H7 (cell line): ENCODE data around the gene SYT1. TPM values are rescaled to one million over a fixed set of nuclear protein-coding genes. Genes with fewer than 3 reads are reported as not detected.

Source experiments
- DNase-seq: peaks from one replicate; pipeline ENCODE4 v3.0.0; 2012
- H3K27me3 ChIP-seq: 2 replicates; pipeline ENCODE4 v1.6.0; 2011; ENCODE audit warnings: mild to moderate bottlenecking, low read length; ENCODE audit not compliant: control insufficient read depth, insufficient read depth
- H3K36me3 ChIP-seq: replicated peaks from 2 replicates; pipeline ENCODE4 v1.5.1; 2011; ENCODE audit warnings: low read length; ENCODE audit not compliant: control insufficient read depth, insufficient read depth
- H3K4me3 ChIP-seq: 2 replicates; pipeline ENCODE4 v1.5.1; 2011; ENCODE audit warnings: low read depth, mild to moderate bottlenecking, control low read depth, low read length, moderate library complexity; ENCODE audit not compliant: insufficient read depth
- total RNA-seq: library from RNA; depleted of rRNA; stranded (reverse); fragments of >200 nt; shearing (Covaris generic); gene quantifications from 2 replicates; pipeline ENCODE4 v1.2.3, GENCODE V29; 2014

The SYT1 gene
- total RNA-seq, 1 experiment from 2014 or later: 11.7 TPM

GRCh38 chr12:79393842-79394241 is 529.3 kb downstream of the SYT1 start:
- H3K27me3 ChIP-seq: no peaks in the 10 kb centered on the region
- H3K4me3 ChIP-seq: no peak overlapping the region
- H3K36me3 ChIP-seq: no peaks in the 10 kb centered on the region
- DNase-seq: no peak

DNA sequence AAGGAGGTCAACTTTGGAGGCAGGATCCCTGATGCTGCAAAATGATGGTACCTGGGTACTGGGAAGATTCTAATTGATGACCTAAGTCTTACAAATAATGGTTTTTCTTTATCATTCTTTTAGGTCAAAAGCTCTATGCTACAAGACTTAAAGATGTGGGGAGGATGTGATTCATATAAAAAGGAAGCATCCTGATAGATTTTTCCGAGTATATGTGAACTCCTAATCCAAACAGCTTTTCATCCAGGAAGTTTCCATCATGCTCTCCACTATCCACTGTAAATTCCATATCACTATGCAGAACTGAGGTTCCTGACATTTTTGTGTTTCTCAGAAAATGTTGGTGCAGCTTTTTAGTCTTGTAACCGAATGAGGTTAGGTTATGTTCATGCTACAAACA is 533.0 kb downstream of the SYT1 start:
- H3K4me3 ChIP-seq: no peak overlapping the region
- no peaks in the 10 kb centered on the region for H3K27me3 ChIP-seq
- no peaks in the 10 kb centered on the region for H3K36me3 ChIP-seq
- DNase-seq: no peak

DNA sequence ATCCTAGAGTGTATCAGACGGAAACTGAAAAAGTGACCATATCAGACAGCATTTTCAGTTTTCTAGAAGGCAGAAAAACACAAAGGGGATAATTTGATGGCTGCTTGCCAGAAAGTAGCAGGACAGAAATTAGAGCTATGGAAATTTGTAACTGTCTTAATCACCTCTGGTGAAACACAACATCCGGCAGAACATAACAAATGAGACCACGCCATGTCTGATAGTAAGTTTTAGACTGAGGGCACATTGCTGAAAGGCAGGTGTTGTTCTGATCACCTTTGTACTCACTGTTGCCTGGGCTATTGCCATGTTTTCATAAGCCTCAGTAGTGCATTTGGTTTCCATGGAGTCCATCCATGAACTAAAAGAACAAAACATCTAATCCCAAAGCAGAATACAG is 535.9 kb downstream of the SYT1 start:
- DNase-seq: no peak
- no peaks in the 10 kb centered on the region for H3K27me3 ChIP-seq
- H3K4me3 ChIP-seq: no peak overlapping the region
- H3K36me3 ChIP-seq: no peaks in the 10 kb centered on the region

DNA sequence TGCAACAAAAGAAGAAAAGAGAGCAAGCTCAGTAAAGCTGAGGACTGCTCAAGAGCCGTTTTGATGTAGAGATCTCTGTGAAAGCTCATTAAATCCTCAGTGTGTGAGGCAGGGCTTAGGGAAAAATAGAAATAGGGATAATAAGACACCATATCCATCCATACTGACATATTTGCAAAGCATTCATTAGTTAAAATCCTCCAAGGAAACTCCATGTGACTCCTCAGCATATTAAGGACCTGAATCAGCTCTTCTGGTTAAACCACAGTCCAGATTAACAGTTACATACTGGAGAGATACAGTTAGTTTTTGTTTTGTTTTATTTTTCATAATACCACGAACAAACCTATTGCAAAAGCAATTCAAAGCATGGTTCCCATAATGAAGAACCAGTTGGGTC is 538.0 kb downstream of the SYT1 start:
- no peak for DNase-seq
- Histone ChIP-seq H3K27me3 (no peaks in the 10 kb centered on the region), H3K4me3 (no peak overlapping the region), H3K36me3 (no peaks in the 10 kb centered on the region)

- H3K27me3 ChIP-seq: no peaks in the 10 kb centered on the region
- no peak overlapping the region for H3K4me3 ChIP-seq
- DNase-seq: no peak
- H3K36me3 ChIP-seq: no peaks in the 10 kb centered on the region
These were observed 542.4 kb downstream of the SYT1 start for GRCh38 chr12:79406993-79407392.

DNA sequence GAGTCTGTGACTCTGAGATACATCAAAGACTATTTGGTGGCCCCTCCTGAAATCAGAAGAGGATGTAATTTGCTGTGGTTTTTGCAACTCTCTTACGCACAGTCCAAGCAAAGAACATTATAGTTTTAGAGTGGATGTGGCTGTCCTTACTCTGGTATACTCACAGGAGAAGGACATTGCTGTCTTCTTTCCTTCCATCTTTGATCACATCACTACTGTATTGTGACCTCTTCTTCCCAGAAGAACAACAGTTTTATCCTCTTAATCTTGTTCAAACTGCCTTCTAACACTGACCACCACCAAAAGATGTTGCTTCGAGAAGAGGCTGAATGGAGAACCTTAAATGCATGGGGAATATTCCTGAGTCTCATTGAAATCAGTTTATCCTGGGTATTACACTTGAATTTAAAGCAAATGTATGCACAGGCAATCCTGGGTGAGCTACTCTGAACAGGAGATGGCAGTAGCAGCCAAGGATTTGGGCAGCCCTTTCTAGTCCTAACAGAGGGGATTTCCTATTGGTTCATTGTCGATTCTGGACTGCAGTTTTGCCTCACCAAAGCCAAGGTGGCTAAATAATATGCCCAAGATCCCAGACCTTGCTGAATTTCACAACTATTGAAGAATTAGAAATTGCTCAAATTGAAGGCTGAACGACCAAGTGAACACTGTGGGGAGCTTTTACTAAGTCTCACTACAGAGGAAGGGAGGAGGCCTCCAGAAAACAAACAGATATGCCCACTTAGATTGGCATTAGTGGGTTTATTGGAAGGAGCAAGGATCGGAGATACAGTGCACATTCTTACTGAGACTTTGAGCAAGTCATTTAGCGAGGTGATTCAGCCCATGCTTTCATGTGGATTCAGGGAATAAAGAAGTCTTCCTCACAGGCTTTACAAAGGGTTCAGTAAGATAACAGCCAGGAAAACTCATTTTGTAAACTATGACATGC is 543.4 kb downstream of the SYT1 start:
- Histone ChIP-seq H3K27me3 (no peaks in the 10 kb centered on the region), H3K36me3 (no peaks in the 10 kb centered on the region), H3K4me3 (no peak overlapping the region)
- peak; percentile 21 for DNase-seq

DNA sequence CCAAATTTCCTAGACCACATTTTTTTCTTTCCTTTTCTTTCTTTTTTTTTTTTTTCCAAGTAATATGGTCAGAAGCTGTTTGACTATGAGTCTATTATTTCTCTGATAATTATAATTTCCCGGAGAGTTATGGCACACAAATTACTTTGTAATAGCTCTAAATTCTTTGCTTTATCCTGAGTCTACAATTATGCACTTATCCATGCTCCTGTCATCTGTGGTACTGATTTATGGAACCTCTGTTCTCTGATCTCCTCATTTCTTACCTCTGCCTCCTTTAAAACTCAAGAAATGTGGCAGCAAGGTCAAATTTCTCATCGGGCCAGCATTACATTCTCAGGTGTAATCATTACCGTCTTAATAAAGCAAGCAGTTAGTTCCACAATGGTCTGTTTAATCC is 544.1 kb downstream of the SYT1 start:
- Histone ChIP-seq H3K36me3 (no peaks in the 10 kb centered on the region), H3K27me3 (no peaks in the 10 kb centered on the region), H3K4me3 (no peak overlapping the region)
- DNase-seq: no peak

DNA sequence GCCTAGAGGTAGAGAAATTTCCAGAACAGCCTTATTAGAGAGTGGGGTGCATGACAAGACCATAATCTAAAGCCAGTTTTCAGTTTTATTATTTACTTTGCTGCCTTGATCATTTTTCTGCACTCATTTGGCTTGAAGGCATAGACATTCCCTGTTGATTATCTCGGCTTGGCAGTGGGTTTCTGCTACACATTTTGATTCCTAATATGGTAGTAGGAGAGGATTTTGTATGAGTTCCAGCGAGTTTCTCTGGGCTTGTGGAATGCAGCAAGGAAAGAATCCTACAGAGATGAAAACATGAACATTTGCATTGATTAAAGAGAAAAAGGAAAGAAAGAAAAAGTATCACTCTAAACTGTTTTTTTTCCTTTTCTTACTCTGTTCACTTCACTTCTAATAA is 545.0 kb downstream of the SYT1 start:
- Histone ChIP-seq H3K4me3 (no peak overlapping the region), H3K36me3 (no peaks in the 10 kb centered on the region), H3K27me3 (no peaks in the 10 kb centered on the region)
- no peak for DNase-seq

DNA sequence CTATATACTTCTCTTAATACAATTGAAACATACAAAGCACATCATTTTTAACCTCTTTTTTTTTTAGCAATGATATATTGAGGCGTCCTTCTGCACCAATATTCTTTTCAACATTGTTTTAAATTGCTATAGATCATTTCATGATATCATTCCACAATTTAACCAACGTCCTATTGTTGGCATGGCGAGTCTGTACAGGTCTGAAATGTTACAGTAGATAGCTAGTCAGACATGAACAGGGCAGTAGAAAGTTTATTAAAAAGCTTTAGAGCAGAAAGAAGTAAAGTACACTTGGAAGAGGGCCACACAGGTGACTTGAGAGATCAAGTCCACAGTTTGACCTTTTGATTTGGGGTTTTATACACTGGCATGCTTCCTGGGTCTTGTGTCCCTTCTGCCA is 547.2 kb downstream of the SYT1 start:
- Histone ChIP-seq H3K27me3 (no peaks in the 10 kb centered on the region), H3K4me3 (no peak overlapping the region), H3K36me3 (no peaks in the 10 kb centered on the region)
- DNase-seq: no peak

GRCh38 chr12:79413796-79414195 is 549.2 kb downstream of the SYT1 start:
- H3K4me3 ChIP-seq: no peak overlapping the region

DNA sequence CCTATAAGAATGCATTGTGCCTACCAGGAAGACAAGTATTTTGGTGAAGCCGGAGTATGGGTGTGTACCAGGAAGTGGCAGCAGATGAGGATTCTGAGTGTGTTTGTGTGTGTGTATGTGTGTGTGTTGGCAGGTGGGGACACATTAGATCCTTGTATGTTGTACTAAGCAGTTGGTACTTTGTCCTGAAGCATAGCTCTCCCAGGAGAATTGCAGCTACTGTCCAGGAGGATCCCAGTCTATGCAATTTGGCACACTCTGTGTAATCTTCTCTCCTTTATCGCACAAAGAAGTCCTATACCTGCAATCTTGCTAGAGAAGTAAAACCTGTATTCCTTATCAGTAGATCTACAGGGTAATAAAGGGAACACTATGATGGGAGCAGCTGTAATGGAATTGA is 549.7 kb downstream of the SYT1 start:
- no peaks in the 10 kb centered on the region for H3K36me3 ChIP-seq
- H3K27me3 ChIP-seq: no peaks in the 10 kb centered on the region
- no peak overlapping the region for H3K4me3 ChIP-seq
- DNase-seq: no peak

More at GRCh38 chr12:79413796-79414195, 549.2 kb downstream of the SYT1 start:
- no peaks in the 10 kb centered on the region for H3K36me3 ChIP-seq
- H3K27me3 ChIP-seq: no peaks in the 10 kb centered on the region
- no peak for DNase-seq

DNA sequence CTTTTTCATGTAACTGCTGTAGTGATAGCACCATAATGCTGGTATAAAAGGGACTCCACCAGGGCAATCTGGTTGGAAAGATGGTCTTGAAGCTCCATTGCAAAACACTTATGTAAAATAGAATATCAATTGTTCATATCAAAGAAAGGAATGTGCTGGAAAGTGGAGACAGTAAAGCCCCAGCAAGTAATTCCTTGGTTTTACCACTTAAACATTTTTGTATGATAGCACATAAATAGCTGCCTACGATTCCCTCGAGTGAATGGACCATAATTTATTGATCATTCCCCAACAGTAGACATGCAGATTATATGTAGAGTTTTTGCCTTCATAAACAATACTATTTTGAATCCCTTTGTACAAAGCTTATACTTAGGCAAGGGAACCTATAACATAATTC is 550.7 kb downstream of the SYT1 start:
- DNase-seq: no peak
- no peak overlapping the region for H3K4me3 ChIP-seq
- no peaks in the 10 kb centered on the region for H3K27me3 ChIP-seq
- H3K36me3 ChIP-seq: no peaks in the 10 kb centered on the region

GRCh38 chr12:79415746-79416435 is 551.3 kb downstream of the SYT1 start:
- Histone ChIP-seq H3K27me3 (no peaks in the 10 kb centered on the region), H3K4me3 (no peak overlapping the region), H3K36me3 (no peaks in the 10 kb centered on the region)
- DNase-seq: no peak

- no peaks in the 10 kb centered on the region for H3K36me3 ChIP-seq
- no peaks in the 10 kb centered on the region for H3K27me3 ChIP-seq
- peak; percentile 34 for DNase-seq
- no peak overlapping the region for H3K4me3 ChIP-seq
These were observed 555.6 kb downstream of the SYT1 start for GRCh38 chr12:79420146-79420618.

DNA sequence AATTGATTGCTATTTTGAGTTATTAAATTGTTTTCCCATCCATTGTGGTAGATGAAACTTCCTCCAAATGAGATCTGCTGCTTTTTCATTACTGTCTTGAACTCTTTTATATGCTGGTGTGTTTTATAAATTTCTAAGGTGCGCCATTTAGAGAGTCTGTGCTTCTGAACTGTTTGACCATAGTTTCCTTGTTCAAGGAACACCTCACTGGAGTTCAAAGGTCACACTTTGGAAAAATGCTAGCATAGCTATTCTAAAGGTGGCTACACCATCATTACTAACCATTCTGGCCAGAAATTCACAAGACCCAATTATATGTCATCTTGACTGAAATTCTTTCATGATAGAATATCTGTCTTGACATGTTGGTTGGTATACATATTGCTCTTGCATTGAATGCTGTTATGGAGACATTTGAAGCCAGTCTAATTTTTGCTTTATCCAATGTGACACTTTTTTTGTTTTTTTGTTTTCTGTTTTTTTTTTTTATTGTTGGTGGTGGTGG is 556.7 kb downstream of the SYT1 start:
- no peak for DNase-seq
- Histone ChIP-seq H3K36me3 (no peaks in the 10 kb centered on the region), H3K27me3 (no peaks in the 10 kb centered on the region), H3K4me3 (no peak overlapping the region)
